OCI-LY7 (cell line): Measurements from ENCODE around the gene RCSD1. TPM values are rescaled to one million over a fixed set of nuclear protein-coding genes. Genes with fewer than 3 reads are reported as not detected.

Experiments used
- BruUV-seq: library from RNA; stranded (reverse); fragments of 400-500 nt; replicated peaks from 2 replicates; lab custom pipeline; 2021; lab: Mats Ljungman, UMichigan
- CTCF ChIA-PET: fragments of 300-600 bp; sonication (Branson Sonifier 250); formaldehyde crosslinking; loops from one replicate; lab custom pipeline; 2022; ENCODE audit warnings: antibody characterized with exemption; ENCODE audit not compliant: unreplicated experiment; lab: Charles Lee
- POLR2A ChIA-PET: fragments of 300-600 bp; sonication (Branson Sonifier 250); formaldehyde crosslinking; loops from one replicate; lab custom pipeline; 2022; ENCODE audit warnings: antibody characterized with exemption; lab: Charles Lee
- DNase-seq: peaks from one replicate; pipeline ENCODE4 v3.0.0-alpha.2; 2015; ENCODE audit warnings: low spot score
- H2AFZ ChIP-seq: fragments of 200-600 bp; sonication (generic), shearing (Covaris generic); 2 replicates; pipeline ENCODE4 v1.6.1; 2014; ENCODE audit warnings: mild to moderate bottlenecking, antibody characterized with exemption, low read length, moderate library complexity
- H3K27ac ChIP-seq: fragments of 200-600 bp; sonication (generic); 2 replicates; pipeline ENCODE4 v1.5.1; 2014; ENCODE audit warnings: mixed run types, low read depth, mild to moderate bottlenecking, moderate library complexity, low read length, inconsistent platforms; ENCODE audit not compliant: poor library complexity, severe bottlenecking
- H3K36me3 ChIP-seq: fragments of 200-600 bp; sonication (generic); 2 replicates; pipeline ENCODE4 v1.6.1; 2014; ENCODE audit warnings: mild to moderate bottlenecking, antibody characterized with exemption, low read length, moderate library complexity, mixed read lengths; ENCODE audit not compliant: insufficient read depth
- H3K4me1 ChIP-seq: fragments of 200-600 bp; sonication (generic); 2 replicates; pipeline ENCODE4 v1.5.1; 2014; ENCODE audit warnings: mild to moderate bottlenecking, low read length; ENCODE audit not compliant: insufficient read depth, poor library complexity, severe bottlenecking
- H3K4me2 ChIP-seq: fragments of 200-600 bp; sonication (generic); 2 replicates; pipeline ENCODE4 v1.6.1; 2014; ENCODE audit warnings: mild to moderate bottlenecking, low read length
- H3K4me3 ChIP-seq: fragments of 200-600 bp; sonication (generic); 2 replicates; pipeline ENCODE4 v1.5.1; 2014; ENCODE audit warnings: mild to moderate bottlenecking, low read depth, low read length; ENCODE audit not compliant: poor library complexity, severe bottlenecking
- H3K79me2 ChIP-seq: fragments of 200-600 bp; sonication (generic); 2 replicates; pipeline ENCODE4 v1.6.1; 2016; ENCODE audit warnings: low read depth, mild to moderate bottlenecking, low read length, moderate library complexity, mixed read lengths; ENCODE audit not compliant: insufficient read depth
- H3K9me2 ChIP-seq: fragments of 200-600 bp; sonication (generic); 2 replicates; pipeline ENCODE4 v1.6.1; 2016; ENCODE audit warnings: mild to moderate bottlenecking, low read length, mixed read lengths; ENCODE audit not compliant: insufficient read depth
- H3K9me3 ChIP-seq: fragments of 200-600 bp; sonication (generic); 2 replicates; pipeline ENCODE4 v1.6.1; 2014; ENCODE audit warnings: mild to moderate bottlenecking, mixed run types, low read length, mixed read lengths
- H4K20me1 ChIP-seq: fragments of 200-600 bp; sonication (generic); 2 replicates; pipeline ENCODE4 v1.6.1; 2014; ENCODE audit warnings: mild to moderate bottlenecking, antibody characterized with exemption, low read length, moderate library complexity, mixed read lengths; ENCODE audit not compliant: insufficient read depth
- CTCF ChIP-seq: fragments of 200-600 bp; sonication (generic); conservative IDR thresholded peaks from 2 replicates; pipeline ENCODE4 v1.5.1; 2014; ENCODE audit warnings: mild to moderate bottlenecking, antibody characterized with exemption, low read length, moderate library complexity, mixed read lengths
- EZH2phosphoT487 ChIP-seq: fragments of 200-600 bp; sonication (generic); IDR thresholded peaks from 2 replicates; pipeline ENCODE4 v1.6.1; 2018; ENCODE audit warnings: low read depth, borderline replicate concordance, mild to moderate bottlenecking, mixed run types, antibody characterized with exemption, low read length, moderate library complexity, mixed read lengths
- intact Hi-C: fragments of 100-400 bp; cut with micrococcal nuclease; formaldehyde crosslinking; loops from one replicate; pipeline ENCODE4 v1.10.0; 2022; ENCODE audit not compliant: unreplicated experiment
- total RNA-seq, 2 experiments: library from RNA; depleted of rRNA in 1 of 2; stranded (reverse); fragments of >200 nt in 1 of 2; shearing (Covaris generic) in 1 of 2; gene quantifications; 2 replicates each; pipeline ENCODE4 v1.2.3, GENCODE V29; 2014 to 2022

Gene RCSD1
- total RNA-seq, 2 experiments from 2014 or later = 161 to 164 TPM

DNA sequence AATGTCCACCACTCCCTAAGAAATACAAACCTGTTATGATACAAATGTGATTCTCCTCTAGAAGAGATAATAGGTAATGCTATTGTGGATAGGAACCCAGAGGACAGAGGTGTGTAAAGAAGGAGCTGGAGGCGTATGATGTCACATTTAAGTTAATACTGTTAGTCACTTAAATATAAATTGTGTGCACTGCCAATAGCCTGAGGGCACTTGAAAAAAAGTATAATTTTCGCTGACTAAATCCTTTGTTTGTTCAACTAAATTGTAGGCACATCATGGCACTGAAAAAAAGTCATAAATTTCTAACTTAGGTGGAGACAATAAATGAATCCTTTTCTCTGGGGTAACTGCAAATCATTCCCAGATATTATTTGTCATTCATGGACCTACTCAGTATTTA lies 4.4 kb downstream of the RCSD1 start:
- H2AFZ ChIP-seq = no peak overlapping the region
- peaks cover 71% of the 10 kb centered on the region for H3K4me1 ChIP-seq
- H3K79me2 ChIP-seq = peaks cover 98% of the 10 kb centered on the region
- BruUV-seq = no TSS peak
- DNase-seq = no peak
- peaks cover 91% of the 10 kb centered on the region for H3K36me3 ChIP-seq
- ChIA-PET CTCF (no interaction called here), POLR2A (interaction anchor here (0.6 to 11.9 kb wide), 5 partner anchors 8 to 82 kb away, joined by 3 to 250 read pairs (median 5); no protein-coding TSS in a partner anchor)
- H3K4me3 ChIP-seq = peak overlapping the region; percentile 93
- peak overlapping the region; percentile 74 for H3K4me2 ChIP-seq
- intact Hi-C loops = no loop called here
- peaks cover 13% of the 10 kb centered on the region for H4K20me1 ChIP-seq
- TF ChIP-seq CTCF = no peak
- no peak for TF ChIP-seq EZH2phosphoT487
- H3K9me2 ChIP-seq = no peaks in the 10 kb centered on the region
- H3K27ac ChIP-seq = peak overlapping the region; percentile 99
- no peaks in the 10 kb centered on the region for H3K9me3 ChIP-seq

GRCh38 chr1:167635156-167635648 lies 5.2 kb downstream of the RCSD1 start:
- ChIA-PET CTCF (interaction anchor here (2.8 kb wide), 1 partner anchor 34 kb away, joined by 12 read pairs; no protein-coding TSS in a partner anchor), POLR2A (interaction anchor here (0.6 to 11.9 kb wide), 5 partner anchors 10 to 81 kb away, joined by 3 to 250 read pairs (median 5); no protein-coding TSS in a partner anchor)
- intact Hi-C loops = no loop called here
- Histone ChIP-seq H2AFZ (no peak overlapping the region), H3K36me3 (peaks cover 99% of the 10 kb centered on the region), H3K4me1 (peaks cover 66% of the 10 kb centered on the region), H3K4me3 (peak overlapping the region; percentile 21), H3K4me2 (peak overlapping the region; percentile 74), H3K27ac (peak overlapping the region; percentile 54), H3K9me3 (no peaks in the 10 kb centered on the region), H4K20me1 (peaks cover 13% of the 10 kb centered on the region), H3K79me2 (peaks cover 100% of the 10 kb centered on the region), H3K9me2 (no peaks in the 10 kb centered on the region)
- BruUV-seq = no TSS peak
- DNase-seq = no peak
- TF ChIP-seq CTCF (no peak), EZH2phosphoT487 (no peak)

DNA sequence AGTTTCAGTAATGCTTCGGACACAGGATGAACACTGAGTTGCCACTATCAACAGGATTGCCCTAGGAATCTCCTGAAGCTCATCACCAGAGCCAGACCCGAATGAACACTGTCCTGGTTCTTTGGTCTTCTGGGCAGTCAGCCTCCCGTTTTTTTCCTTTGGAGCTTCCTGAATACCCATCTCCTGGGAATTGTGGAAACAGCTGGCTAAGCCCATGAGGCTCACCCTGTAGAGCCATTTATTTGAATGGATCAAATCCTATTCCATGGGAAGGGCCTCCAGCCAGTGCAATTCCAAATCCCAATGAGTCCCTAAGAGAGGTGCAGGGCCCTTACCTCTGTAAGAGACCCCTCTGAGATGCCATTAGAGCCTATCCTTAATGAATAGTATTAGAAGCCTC lies 5.9 kb downstream of the RCSD1 start:
- no TSS peak for BruUV-seq
- intact Hi-C loops = no loop called here
- DNase-seq = no peak
- no peak overlapping the region for H2AFZ ChIP-seq
- TF ChIP-seq CTCF (no peak), EZH2phosphoT487 (no peak)
- peaks cover 66% of the 10 kb centered on the region for H3K4me1 ChIP-seq
- peak overlapping the region; percentile 74 for H3K4me2 ChIP-seq
- peaks cover 100% of the 10 kb centered on the region for H3K36me3 ChIP-seq
- H3K9me3 ChIP-seq = no peaks in the 10 kb centered on the region
- peak overlapping the region; percentile 21 for H3K4me3 ChIP-seq
- peaks cover 13% of the 10 kb centered on the region for H4K20me1 ChIP-seq
- ChIA-PET POLR2A (interaction anchor here (0.9 to 11.9 kb wide), 4 partner anchors 14 to 35 kb away, joined by 3 to 250 read pairs (median 7); no protein-coding TSS in a partner anchor), CTCF (interaction anchor here (1.8 to 2.8 kb wide), 2 partner anchors 14 to 35 kb away, joined by 4 to 12 read pairs; no protein-coding TSS in a partner anchor)
- peak overlapping the region; percentile 54 for H3K27ac ChIP-seq
- H3K9me2 ChIP-seq = no peaks in the 10 kb centered on the region
- H3K79me2 ChIP-seq = peaks cover 100% of the 10 kb centered on the region
